ENCODE measurements around the gene PTGER1. TPM values are rescaled to one million over a fixed set of nuclear protein-coding genes. Genes with fewer than 3 reads are reported as not detected.
A peak's percentile ranks its signal among the peaks of the same experiment; 100 is the strongest.

The PTGER1 gene
- total RNA-seq, 1 donor from 2014 or later = 0.91 TPM

GRCh38 chr19:14476673-14477401 is 1.7 kb upstream of the PTGER1 start:
- peaks cover 60% of the 10 kb centered on the region for H4K20me1 ChIP-seq (ENCODE audit: insufficient read depth, low read length)

GRCh38 chr19:14476327-14476672 is 1.1 kb upstream of the PTGER1 start:
- H3K9me3 Mint-ChIP-seq (ENCODE audit: unreplicated experiment) = no peaks in the 10 kb centered on the region
- peaks cover 5% of the 10 kb centered on the region for H3K36me3 ChIP-seq (ENCODE audit: insufficient read depth, low read length)
- H3K4me3 ChIP-seq (ENCODE audit: insufficient read depth, low read depth, low read length) = no peak overlapping the region
- peak overlapping the region; percentile 61 for H3K4me3 Mint-ChIP-seq (ENCODE audit: unreplicated experiment)
- H2AFZ ChIP-seq (ENCODE audit: low read depth, low read length) = no peak overlapping the region
- H3K27ac ChIP-seq (ENCODE audit: low read depth, low read length) = no peak overlapping the region
- no peak overlapping the region for H3K4me2 ChIP-seq (ENCODE audit: low read length)
- H3K4me1 ChIP-seq (ENCODE audit: insufficient read depth, low read length) = peaks cover 17% of the 10 kb centered on the region
- no peak overlapping the region for H3K9ac ChIP-seq (ENCODE audit: low read length)
- peaks cover 11% of the 10 kb centered on the region for H3K27me3 ChIP-seq (ENCODE audit: insufficient read depth, low read length)
- peak overlapping the region; percentile 68 for H3K27ac Mint-ChIP-seq (ENCODE audit: unreplicated experiment)
- peaks cover 10% of the 10 kb centered on the region for H3K4me1 Mint-ChIP-seq (ENCODE audit: low read depth, unreplicated experiment)
- H3K36me3 Mint-ChIP-seq (ENCODE audit: low read depth, unreplicated experiment) = peaks cover 2% of the 10 kb centered on the region
- peaks cover 56% of the 10 kb centered on the region for H4K20me1 ChIP-seq (ENCODE audit: insufficient read depth, low read length)
- no peaks in the 10 kb centered on the region for H3K27me3 Mint-ChIP-seq (ENCODE audit: low read depth, unreplicated experiment)
- H3K9me3 ChIP-seq (ENCODE audit: insufficient read depth, low read depth, low read length) = no peaks in the 10 kb centered on the region
- H3K79me2 ChIP-seq (ENCODE audit: insufficient read depth, low read length) = no peaks in the 10 kb centered on the region
- no peak for TF ChIP-seq EZH2 (IDR thresholded peaks at IDR 0.05; ENCODE audit: insufficient read depth, low read length)
- FAIRE-seq (no peak), DNase-seq (ENCODE audit: low read depth) (no peak)

More at GRCh38 chr19:14476673-14477401, 1.7 kb upstream of the PTGER1 start:
- no peak for TF ChIP-seq CTCF (IDR thresholded peaks at IDR 0.05; ENCODE audit: insufficient read depth, low read depth, low read length)
- Histone ChIP-seq H3K27me3 (ENCODE audit: insufficient read depth, low read length) (peaks cover 11% of the 10 kb centered on the region), H3K9ac (ENCODE audit: low read length) (no peak overlapping the region), H2AFZ (ENCODE audit: low read depth, low read length) (no peak overlapping the region), H3K79me2 (ENCODE audit: insufficient read depth, low read length) (no peaks in the 10 kb centered on the region), H3K9me3 (ENCODE audit: insufficient read depth, low read depth, low read length) (no peaks in the 10 kb centered on the region), H3K4me1 (ENCODE audit: insufficient read depth, low read length) (peaks cover 17% of the 10 kb centered on the region), H3K27ac (ENCODE audit: low read depth, low read length) (no peak overlapping the region), H3K4me2 (ENCODE audit: low read length) (no peak overlapping the region), H3K36me3 (ENCODE audit: insufficient read depth, low read length) (peaks cover 5% of the 10 kb centered on the region), H3K4me3 (ENCODE audit: insufficient read depth, low read depth, low read length) (no peak overlapping the region)
- Mint-ChIP-seq H3K4me3 (ENCODE audit: unreplicated experiment) (peak overlapping the region; percentile 61), H3K9me3 (ENCODE audit: unreplicated experiment) (no peaks in the 10 kb centered on the region), H3K27me3 (ENCODE audit: low read depth, unreplicated experiment) (no peaks in the 10 kb centered on the region), H3K36me3 (ENCODE audit: low read depth, unreplicated experiment) (peaks cover 4% of the 10 kb centered on the region), H3K27ac (ENCODE audit: unreplicated experiment) (peak overlapping the region; percentile 68), H3K4me1 (ENCODE audit: low read depth, unreplicated experiment) (peaks cover 10% of the 10 kb centered on the region)
- FAIRE-seq = no peak
- DNase-seq (ENCODE audit: low read depth) = peak; percentile 68

- Histone ChIP-seq H3K4me3 (ENCODE audit: insufficient read depth, low read depth, low read length) (peak overlapping the region; percentile 33), H3K4me2 (ENCODE audit: low read length) (peak overlapping the region; percentile 58), H3K79me2 (ENCODE audit: insufficient read depth, low read length) (no peaks in the 10 kb centered on the region), H3K4me1 (ENCODE audit: insufficient read depth, low read length) (peaks cover 12% of the 10 kb centered on the region), H3K27ac (ENCODE audit: low read depth, low read length) (no peak overlapping the region), H3K9me3 (ENCODE audit: insufficient read depth, low read depth, low read length) (no peaks in the 10 kb centered on the region), H4K20me1 (ENCODE audit: insufficient read depth, low read length) (peaks cover 44% of the 10 kb centered on the region), H3K36me3 (ENCODE audit: insufficient read depth, low read length) (peaks cover 5% of the 10 kb centered on the region), H3K27me3 (ENCODE audit: insufficient read depth, low read length) (peaks cover 11% of the 10 kb centered on the region), H2AFZ (ENCODE audit: low read depth, low read length) (no peak overlapping the region), H3K9ac (ENCODE audit: low read length) (no peak overlapping the region)
- no peaks in the 10 kb centered on the region for H3K27me3 Mint-ChIP-seq (ENCODE audit: low read depth, unreplicated experiment)
- TF ChIP-seq CTCF (IDR thresholded peaks at IDR 0.05; ENCODE audit: insufficient read depth, low read depth, low read length) (no peak), EZH2 (IDR thresholded peaks at IDR 0.05; ENCODE audit: insufficient read depth, low read length) (no peak)
- H3K27ac Mint-ChIP-seq (ENCODE audit: unreplicated experiment) = no peak overlapping the region
- peaks cover 2% of the 10 kb centered on the region for H3K36me3 Mint-ChIP-seq (ENCODE audit: low read depth, unreplicated experiment)
- peaks cover 10% of the 10 kb centered on the region for H3K4me1 Mint-ChIP-seq (ENCODE audit: low read depth, unreplicated experiment)
- no peaks in the 10 kb centered on the region for H3K9me3 Mint-ChIP-seq (ENCODE audit: unreplicated experiment)
- DNase-seq (ENCODE audit: low read depth) (no peak), FAIRE-seq (no peak)
- peak overlapping the region; percentile 50 for H3K4me3 Mint-ChIP-seq (ENCODE audit: unreplicated experiment)
Observed at GRCh38 chr19:14474827-14475226, 327 bp downstream of the PTGER1 start.
